HepG2 (cell line): ENCODE data around the gene PACC1. TPM values are rescaled to one million over a fixed set of nuclear protein-coding genes. Genes with fewer than 3 reads are reported as not detected.

ENCODE experiments used
- FOXA1 ChIP-seq, 2 experiments: fragments of 450-650 bp in 1 of 2; sonication (generic) in 1 of 2; formaldehyde crosslinking in 1 of 2; IDR thresholded peaks; 2 replicates each; pipeline versions ENCODE4 v1.4.0 to v1.6.1; 2016 to 2020; ENCODE audit warnings: missing genetic modification reagents in 1 of 2
- HBP1 ChIP-seq: IDR thresholded peaks from 2 replicates; pipeline ENCODE4 v1.6.1; 2016; ENCODE audit warnings: low read depth, control low read depth
- IRF2 ChIP-seq: IDR thresholded peaks from 2 replicates; pipeline ENCODE4 v1.6.1; 2018; ENCODE audit warnings: missing genetic modification reagents, missing compliant biosample characterization
- KIAA2018 ChIP-seq: sonication (generic); formaldehyde crosslinking; IDR thresholded peaks from 2 replicates; pipeline ENCODE4 v1.5.0; 2020; ENCODE audit warnings: mild to moderate bottlenecking, missing genetic modification reagents, borderline replicate concordance
- TBX3 ChIP-seq: fragments of 450-650 bp; IDR thresholded peaks from 2 replicates; pipeline ENCODE4 v1.6.1; 2017; ENCODE audit warnings: antibody characterized with exemption, mild to moderate bottlenecking, inconsistent platforms, borderline replicate concordance
- ZNF121 ChIP-seq: sonication (generic); formaldehyde crosslinking; IDR thresholded peaks from 2 replicates; pipeline ENCODE4 v1.5.0; 2020; ENCODE audit warnings: mild to moderate bottlenecking, missing genetic modification reagents
- ZNF382 ChIP-seq: sonication (generic); formaldehyde crosslinking; IDR thresholded peaks from 2 replicates; pipeline ENCODE4 v1.5.0; 2020; ENCODE audit warnings: missing genetic modification reagents, mild to moderate bottlenecking, borderline replicate concordance
- ZNF407 ChIP-seq: sonication (generic); formaldehyde crosslinking; IDR thresholded peaks from one replicate; pipeline ENCODE4 v1.5.1; 2020; ENCODE audit warnings: mild to moderate bottlenecking, missing genetic modification reagents; ENCODE audit errors: not compliant biosample characterization
- ZNF616 ChIP-seq: sonication (generic); formaldehyde crosslinking; IDR thresholded peaks from 2 replicates; pipeline ENCODE4 v1.5.0; 2020; ENCODE audit warnings: low read depth, mild to moderate bottlenecking, missing genetic modification reagents
- polyA plus RNA-seq, 8 experiments: library from polyadenylated mRNA; depleted of rRNA in 3 of 8; stranded (reverse) in 7 of 8; unstranded in 1 of 8; fragments of >200 nt; fragmentation: Illumina TruSeq in 4 of 8; extraction: Trizol in 4 of 8; gene quantifications; 2 replicates each; pipeline versions ENCODE4 v1.2.1 to v1.2.3, GENCODE V29; 2011 to 2016; ENCODE audit warnings: low read depth in 4 of 8, missing spikeins in 1 of 8, mixed read lengths in 1 of 8; ENCODE audit not compliant: insufficient read depth in 1 of 8
- total RNA-seq, 5 experiments: library from RNA; depleted of rRNA; stranded (reverse); fragments of >200 nt; fragmentation: Illumina TruSeq; extraction: Trizol; gene quantifications; 2 replicates each; pipeline ENCODE4 v1.2.3, GENCODE V29; 2016; ENCODE audit warnings: low read depth in 1 of 5

PACC1 gene
- total and polyA plus RNA-seq, 2 of the 13 experiments (the other 11 are each of a cell fraction or from before 2014, with no cell fraction given) = 9.4 to 10.7 TPM

GRCh38 chr1:212414328-212415106, at the start of gene PACC1 (continued):
- TF ChIP-seq ZNF407 (CRISPR knock-in tag) (no peak), HBP1 (CRISPR knock-in tag) (0 out of 2 replicates have a peak, but pooled peaks have one; percentile 48), ZNF382 (CRISPR knock-in tag) (no peak), FOXA1 (IDR thresholded peaks at IDR 0.05) (no peak), FOXA1 (CRISPR knock-in tag; IDR thresholded peaks at IDR 0.05) (no peak), ZNF121 (CRISPR knock-in tag) (peak; percentile 58), ZNF616 (CRISPR knock-in tag) (0 out of 2 replicates have a peak, but pooled peaks have one; percentile 28), KIAA2018 (CRISPR knock-in tag) (no peak), IRF2 (CRISPR knock-in tag) (peak; percentile 85), TBX3 (no peak)
